ENCODE results near the gene MAZ. TPM values are rescaled to one million over a fixed set of nuclear protein-coding genes. Genes with fewer than 3 reads are reported as not detected.

Gene MAZ
- total and polyA plus RNA-seq, 2 of the 13 experiments (the other 11 are each of a cell fraction or from before 2014, with no cell fraction given): 203 to 277 TPM

DNA sequence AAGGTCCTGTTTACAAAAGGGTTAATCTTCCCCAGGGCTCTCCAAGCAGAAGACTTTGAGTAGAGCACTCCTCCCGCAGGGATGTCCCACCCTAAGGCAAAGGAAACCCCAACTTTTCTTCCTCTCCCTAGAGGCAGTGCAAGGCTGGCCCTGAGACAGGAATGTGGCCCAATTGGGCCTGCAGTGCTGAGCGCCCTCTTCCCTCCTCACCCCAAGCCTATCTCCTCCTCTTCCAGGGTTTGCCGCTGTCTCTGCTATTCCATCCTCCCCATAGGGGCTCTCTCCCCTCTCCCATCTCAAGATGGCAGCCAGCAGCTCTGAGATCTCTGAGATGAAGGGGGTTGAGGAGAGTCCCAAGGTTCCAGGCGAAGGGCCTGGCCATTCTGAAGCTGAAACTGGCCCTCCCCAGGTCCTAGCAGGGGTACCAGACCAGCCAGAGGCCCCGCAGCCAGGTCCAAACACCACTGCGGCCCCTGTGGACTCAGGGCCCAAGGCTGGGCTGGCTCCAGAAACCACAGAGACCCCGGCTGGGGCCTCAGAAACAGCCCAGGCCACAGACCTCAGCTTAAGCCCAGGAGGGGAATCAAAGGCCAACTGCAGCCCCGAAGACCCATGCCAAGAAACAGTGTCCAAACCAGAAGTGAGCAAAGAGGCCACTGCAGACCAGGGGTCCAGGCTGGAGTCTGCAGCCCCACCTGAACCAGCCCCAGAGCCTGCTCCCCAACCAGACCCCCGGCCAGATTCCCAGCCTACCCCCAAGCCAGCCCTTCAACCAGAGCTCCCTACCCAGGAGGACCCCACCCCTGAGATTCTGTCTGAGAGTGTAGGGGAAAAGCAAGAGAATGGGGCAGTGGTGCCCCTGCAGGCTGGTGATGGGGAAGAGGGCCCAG lies 6.7 kb downstream of the MAZ start (continued):
- TF ChIP-seq KDM5B (CRISPR knock-in tag; IDR thresholded peaks at IDR 0.05; ENCODE audit: borderline replicate concordance): 0 out of 2 replicates have a peak, but pooled peaks have one; percentile 75
- TF ChIP-seq, protein P1, sequence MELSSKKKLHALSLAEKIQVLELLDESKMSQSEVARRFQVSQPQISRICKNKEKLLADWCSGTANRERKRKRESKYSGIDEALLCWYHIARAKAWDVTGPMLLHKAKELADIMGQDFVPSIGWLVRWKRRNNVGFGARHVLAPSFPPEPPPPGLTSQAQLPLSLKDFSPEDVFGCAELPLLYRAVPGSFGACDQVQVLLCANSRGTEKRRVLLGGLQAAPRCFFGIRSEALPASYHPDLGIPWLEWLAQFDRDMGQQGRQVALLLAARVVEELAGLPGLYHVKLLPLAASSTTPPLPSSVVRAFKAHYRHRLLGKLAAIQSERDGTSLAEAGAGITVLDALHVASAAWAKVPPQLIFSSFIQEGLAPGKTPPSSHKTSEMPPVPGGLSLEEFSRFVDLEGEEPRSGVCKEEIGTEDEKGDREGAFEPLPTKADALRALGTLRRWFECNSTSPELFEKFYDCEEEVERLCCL (CRISPR knock-in tag; IDR thresholded peaks at IDR 0.05; ENCODE audit: borderline replicate concordance): 0 out of 2 replicates have a peak, but pooled peaks have one; percentile 11
- TF ChIP-seq RARG (CRISPR knock-in tag; IDR thresholded peaks at IDR 0.05; ENCODE audit: low read depth): no peak
- TF ChIP-seq ZFX (CRISPR knock-in tag; IDR thresholded peaks at IDR 0.05; ENCODE audit: low read depth): peak; percentile 18

DNA sequence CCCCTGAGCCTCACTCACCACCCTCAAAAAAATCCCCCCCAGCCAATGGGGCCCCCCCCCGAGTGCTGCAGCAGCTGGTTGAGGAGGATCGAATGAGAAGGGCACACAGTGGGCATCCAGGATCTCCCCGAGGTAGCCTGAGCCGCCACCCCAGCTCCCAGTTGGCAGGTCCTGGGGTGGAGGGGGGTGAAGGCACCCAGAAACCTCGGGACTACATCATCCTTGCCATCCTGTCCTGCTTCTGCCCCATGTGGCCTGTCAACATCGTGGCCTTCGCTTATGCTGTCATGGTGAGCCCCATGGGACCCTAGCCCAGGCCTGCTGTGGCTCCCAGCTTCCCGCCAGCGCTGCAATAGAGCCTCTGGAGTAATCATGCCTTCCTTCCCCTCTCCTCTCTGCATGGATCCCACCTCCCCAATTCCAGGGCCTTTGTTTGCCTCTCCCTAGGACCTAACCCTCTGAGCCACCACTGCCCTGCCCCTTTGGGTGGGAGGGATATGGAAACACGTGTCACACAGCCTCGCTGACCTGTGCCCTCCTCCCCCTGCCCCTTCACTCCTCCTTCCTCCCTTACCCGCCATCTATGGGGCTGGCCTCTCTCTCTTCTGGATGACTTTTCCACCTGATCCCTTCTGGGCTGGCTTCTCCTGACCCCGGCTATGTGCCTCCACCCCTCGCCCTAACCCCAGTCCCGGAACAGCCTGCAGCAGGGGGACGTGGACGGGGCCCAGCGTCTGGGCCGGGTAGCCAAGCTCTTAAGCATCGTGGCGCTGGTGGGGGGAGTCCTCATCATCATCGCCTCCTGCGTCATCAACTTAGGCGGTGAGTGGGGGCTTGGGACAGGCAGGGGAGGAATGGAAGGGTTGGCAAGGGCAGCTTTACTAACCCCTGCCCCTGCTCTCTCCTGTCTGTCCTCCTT lies 7.6 kb downstream of the MAZ start:
- peak overlapping the region; percentile 95 for H3K4me2 ChIP-seq (ENCODE audit: low read depth, low read length)
- in situ Hi-C loops (cut with HindIII; ENCODE audit: extremely low pct_ligation_motif_present, low pct_unique_long_range_greater_than_20kb): loop anchor here (25.0 kb wide), 1 partner anchor 848 kb away; the partner anchor contains the start of genes FBRS and PRR14
- H2AFZ ChIP-seq (ENCODE audit: low read length): no peak overlapping the region
- intact Hi-C loops (cut with micrococcal nuclease; ENCODE audit: unreplicated experiment): no loop called here
- H3K4me1 ChIP-seq (ENCODE audit: insufficient read depth, low read length): peaks cover 80% of the 10 kb centered on the region
- POLR2A ChIA-PET: interaction anchor here (1.0 to 4.3 kb wide), 5 partner anchors 9 to 135 kb away, joined by 3 to 16 read pairs (median 4); partner anchors contain the start of genes KIF22 and QPRT
- H3K9ac ChIP-seq (ENCODE audit: insufficient read depth, low read depth, low read length): no peak overlapping the region
- H3K36me3 ChIP-seq (replicated peaks in 1 of 2; ENCODE audit: control insufficient read depth in 1 of 2, insufficient read depth in 2 of 2, low read length in 2 of 2): peaks cover 6 to 20% of the 10 kb centered on the region in 2 experiments
- BruUV-seq (replicated peaks): no TSS peak
- DNase-seq (ENCODE audit: low spot score) (no peak), ATAC-seq (no peak), FAIRE-seq (no peak)
- WGBS (ENCODE audit: low lambda C conversion rate): 66% methylated on average over 23 of the region's 24 CpGs
- H4K20me1 ChIP-seq (ENCODE audit: insufficient read depth, low read length): peaks cover 12% of the 10 kb centered on the region; the same call in 1 of the 2 replicates
- CTCF ChIA-PET (ENCODE audit: low intra/inter-chr PET ratio, low total read pairs): no interaction called here
- peaks cover 0 to 12% of the 10 kb centered on the region in 2 experiments; a peak in 2 of 5 replicates for H3K27me3 ChIP-seq (ENCODE audit: control insufficient read depth in 1 of 2, insufficient read depth in 2 of 2, low read length in 2 of 2)
- H3K79me2 ChIP-seq (ENCODE audit: insufficient read depth, low read length): peaks cover 18% of the 10 kb centered on the region
- H3K9me3 ChIP-seq (ENCODE audit: low read length): no peaks in the 10 kb centered on the region
- no peak overlapping the region for H3K27ac ChIP-seq (ENCODE audit: extremely low read length, insufficient read depth, low read length)
- peak overlapping the region in 1 of 3 experiments; percentile 75; a peak in 1 of 6 replicates for H3K4me3 ChIP-seq (replicated peaks in 1 of 3; ENCODE audit: insufficient read depth in 1 of 3, low read depth in 2 of 3, low read length in 3 of 3)
- TF ChIP-seq NRL (CRISPR knock-in tag; IDR thresholded peaks at IDR 0.05; ENCODE audit: borderline replicate concordance): no peak
- 0 out of 2 replicates have a peak, but pooled peaks have one; percentile 56 for TF ChIP-seq PCBP1 (IDR thresholded peaks at IDR 0.05; ENCODE audit: borderline replicate concordance, low read depth, low read length)
- no peak for TF ChIP-seq SYNCRIP (IDR thresholded peaks at IDR 0.05; ENCODE audit: insufficient read depth, low read depth, low read length)
- 0 out of 2 replicates have a peak, but pooled peaks have one; percentile 23 for TF ChIP-seq MYC (CRISPR knock-in tag; IDR thresholded peaks at IDR 0.05; ENCODE audit: borderline replicate concordance)
- no peak for TF ChIP-seq ZNF616 (CRISPR knock-in tag; IDR thresholded peaks at IDR 0.05; ENCODE audit: low read depth)
- TF ChIP-seq SOX5 (CRISPR knock-in tag; IDR thresholded peaks at IDR 0.05; ENCODE audit: borderline replicate concordance): no peak
- TF ChIP-seq MAFG (CRISPR knock-in tag; IDR thresholded peaks at IDR 0.05): 0 out of 2 replicates have a peak, but pooled peaks have one; percentile 5
- no peak for TF ChIP-seq ARID2 (CRISPR knock-in tag; IDR thresholded peaks at IDR 0.05; ENCODE audit: borderline replicate concordance)
- no peak for TF ChIP-seq RXRA (CRISPR knock-in tag; IDR thresholded peaks at IDR 0.05)
- peak; percentile 86 for TF ChIP-seq ZNF263 (CRISPR knock-in tag; IDR thresholded peaks at IDR 0.05)
- TF ChIP-seq ZNF879 (CRISPR knock-in tag; IDR thresholded peaks at IDR 0.05): no peak
- TF ChIP-seq, protein P2, sequence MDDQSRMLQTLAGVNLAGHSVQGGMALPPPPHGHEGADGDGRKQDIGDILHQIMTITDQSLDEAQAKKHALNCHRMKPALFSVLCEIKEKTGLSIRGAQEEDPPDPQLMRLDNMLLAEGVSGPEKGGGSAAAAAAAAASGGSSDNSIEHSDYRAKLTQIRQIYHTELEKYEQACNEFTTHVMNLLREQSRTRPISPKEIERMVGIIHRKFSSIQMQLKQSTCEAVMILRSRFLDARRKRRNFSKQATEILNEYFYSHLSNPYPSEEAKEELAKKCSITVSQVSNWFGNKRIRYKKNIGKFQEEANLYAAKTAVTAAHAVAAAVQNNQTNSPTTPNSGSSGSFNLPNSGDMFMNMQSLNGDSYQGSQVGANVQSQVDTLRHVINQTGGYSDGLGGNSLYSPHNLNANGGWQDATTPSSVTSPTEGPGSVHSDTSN (CRISPR knock-in tag; IDR thresholded peaks at IDR 0.05; ENCODE audit: borderline replicate concordance): no peak
- no peak for TF ChIP-seq TEAD3 (CRISPR knock-in tag; optimal IDR thresholded peaks at IDR 0.05; ENCODE audit: borderline replicate concordance)

All from HepG2 (cell line).